Sigmoid colon (tissue), 4 donors: Measurements from ENCODE around the gene FAM111A.

ENCODE experiments used
- EP300 ChIP-seq, 4 donors: sonication (generic); formaldehyde crosslinking; IDR thresholded peaks; one replicate each; pipeline ENCODE4 v1.6.1; 2017; ENCODE audit warnings: antibody characterized with exemption in 4 of 4
- POLR2AphosphoS5 ChIP-seq, 4 donors: sonication (generic); formaldehyde crosslinking; IDR thresholded peaks; one replicate each; pipeline ENCODE4 v1.6.1; 2017; ENCODE audit warnings: antibody characterized with exemption in 4 of 4
- TF ChIP-seq, protein P1 (sequence below), 4 experiments: fragments of 450-650 bp in 3 of 4; fragments of 200-600 bp in 1 of 4; IDR thresholded peaks; one replicate each; pipeline ENCODE4 v1.5.1; 2016 to 2019; ENCODE audit warnings: antibody characterized with exemption in 4 of 4, mild to moderate bottlenecking in 3 of 4, moderate library complexity in 2 of 4

DNA sequence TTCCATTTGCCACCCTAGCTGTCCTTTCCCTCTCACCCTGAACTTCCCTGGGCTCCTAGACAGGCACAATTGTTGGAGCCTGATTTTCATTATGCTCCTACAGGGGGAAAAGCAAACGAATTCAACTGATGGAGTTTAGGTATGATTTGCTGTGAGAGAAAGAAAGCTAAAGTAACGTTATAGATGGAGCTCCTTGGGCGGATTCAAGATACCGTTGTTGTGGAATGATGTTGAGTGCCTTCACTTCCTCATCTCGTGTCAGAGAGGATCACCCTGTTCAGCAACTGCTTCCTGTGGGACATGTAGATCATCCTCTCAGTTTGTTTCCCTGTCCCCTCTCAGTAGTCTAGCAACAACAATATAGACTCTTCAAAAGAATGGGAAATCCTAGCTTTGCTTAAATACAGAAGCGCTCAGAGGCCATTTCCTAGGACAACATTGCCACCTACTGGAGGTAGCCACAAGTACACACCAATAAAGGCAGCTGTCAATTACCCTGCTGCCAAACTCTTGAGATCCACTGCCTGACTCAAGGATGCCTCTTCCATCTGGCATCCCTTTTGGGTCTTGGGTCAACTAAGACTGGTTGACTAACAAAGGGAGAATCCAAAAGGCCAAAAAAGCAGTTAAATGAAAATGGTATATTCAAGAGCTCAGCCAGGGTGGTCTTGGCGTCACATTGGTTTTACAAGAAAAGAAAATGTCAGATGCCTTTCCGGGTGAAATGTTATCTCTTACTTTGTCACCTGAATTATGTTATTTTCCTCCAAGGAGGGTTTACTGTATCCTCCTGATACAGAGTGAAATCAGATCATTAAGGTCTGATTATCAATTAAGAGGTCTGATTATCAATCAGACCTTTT lies 15.8 kb downstream of the FAM111A start:
- TF ChIP-seq EP300 (IDR thresholded peaks at IDR 0.05) = no peak
- TF ChIP-seq, protein P1, sequence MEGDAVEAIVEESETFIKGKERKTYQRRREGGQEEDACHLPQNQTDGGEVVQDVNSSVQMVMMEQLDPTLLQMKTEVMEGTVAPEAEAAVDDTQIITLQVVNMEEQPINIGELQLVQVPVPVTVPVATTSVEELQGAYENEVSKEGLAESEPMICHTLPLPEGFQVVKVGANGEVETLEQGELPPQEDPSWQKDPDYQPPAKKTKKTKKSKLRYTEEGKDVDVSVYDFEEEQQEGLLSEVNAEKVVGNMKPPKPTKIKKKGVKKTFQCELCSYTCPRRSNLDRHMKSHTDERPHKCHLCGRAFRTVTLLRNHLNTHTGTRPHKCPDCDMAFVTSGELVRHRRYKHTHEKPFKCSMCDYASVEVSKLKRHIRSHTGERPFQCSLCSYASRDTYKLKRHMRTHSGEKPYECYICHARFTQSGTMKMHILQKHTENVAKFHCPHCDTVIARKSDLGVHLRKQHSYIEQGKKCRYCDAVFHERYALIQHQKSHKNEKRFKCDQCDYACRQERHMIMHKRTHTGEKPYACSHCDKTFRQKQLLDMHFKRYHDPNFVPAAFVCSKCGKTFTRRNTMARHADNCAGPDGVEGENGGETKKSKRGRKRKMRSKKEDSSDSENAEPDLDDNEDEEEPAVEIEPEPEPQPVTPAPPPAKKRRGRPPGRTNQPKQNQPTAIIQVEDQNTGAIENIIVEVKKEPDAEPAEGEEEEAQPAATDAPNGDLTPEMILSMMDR (IDR thresholded peaks at IDR 0.05) = peak; percentile 45 to 66 (median 64)
- no peak for TF ChIP-seq POLR2AphosphoS5 (IDR thresholded peaks at IDR 0.05)
